LNCAP (cell line): ENCODE data around the gene TMEM69.

ENCODE experiments used
- TF ChIP-seq, protein P1 (sequence below): fragments of 450-650 bp; IDR thresholded peaks from 2 replicates; pipeline ENCODE4 v1.5.1; 2017; ENCODE audit warnings: mild to moderate bottlenecking

TMEM69 gene

DNA sequence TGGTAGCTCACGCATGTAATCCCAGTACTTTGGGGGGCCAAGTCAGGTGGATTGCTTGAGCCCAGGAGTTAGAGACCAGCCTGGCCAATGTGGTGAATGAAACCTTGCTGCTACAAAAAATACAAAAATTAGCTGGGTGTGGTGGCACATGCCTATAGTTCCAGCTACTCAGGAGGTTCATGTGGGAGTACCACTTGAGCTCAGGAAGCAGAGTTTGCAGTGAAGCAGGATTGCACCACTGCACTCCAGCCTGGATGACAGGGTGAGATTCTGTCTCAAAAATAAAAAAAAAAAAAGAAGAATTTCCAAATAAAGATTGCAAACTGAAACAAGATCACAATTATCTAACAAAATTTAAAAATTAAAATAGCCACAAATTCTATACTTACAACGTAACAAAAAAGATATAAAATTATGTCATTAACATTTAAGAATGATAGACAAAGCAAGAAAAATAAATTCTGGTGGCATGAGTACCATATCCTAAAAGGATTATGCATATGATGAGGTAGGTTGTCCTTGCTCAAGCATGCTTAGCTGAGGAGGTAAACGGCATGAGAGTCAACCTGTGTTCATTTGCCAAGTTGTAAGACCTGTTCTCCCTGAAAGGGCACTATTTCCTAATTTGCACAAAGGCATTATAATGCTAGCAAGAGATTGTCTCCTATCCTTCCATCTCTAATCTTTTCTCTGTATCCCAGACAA lies 42.2 kb downstream of the TMEM69 start:
- TF ChIP-seq, protein P1, sequence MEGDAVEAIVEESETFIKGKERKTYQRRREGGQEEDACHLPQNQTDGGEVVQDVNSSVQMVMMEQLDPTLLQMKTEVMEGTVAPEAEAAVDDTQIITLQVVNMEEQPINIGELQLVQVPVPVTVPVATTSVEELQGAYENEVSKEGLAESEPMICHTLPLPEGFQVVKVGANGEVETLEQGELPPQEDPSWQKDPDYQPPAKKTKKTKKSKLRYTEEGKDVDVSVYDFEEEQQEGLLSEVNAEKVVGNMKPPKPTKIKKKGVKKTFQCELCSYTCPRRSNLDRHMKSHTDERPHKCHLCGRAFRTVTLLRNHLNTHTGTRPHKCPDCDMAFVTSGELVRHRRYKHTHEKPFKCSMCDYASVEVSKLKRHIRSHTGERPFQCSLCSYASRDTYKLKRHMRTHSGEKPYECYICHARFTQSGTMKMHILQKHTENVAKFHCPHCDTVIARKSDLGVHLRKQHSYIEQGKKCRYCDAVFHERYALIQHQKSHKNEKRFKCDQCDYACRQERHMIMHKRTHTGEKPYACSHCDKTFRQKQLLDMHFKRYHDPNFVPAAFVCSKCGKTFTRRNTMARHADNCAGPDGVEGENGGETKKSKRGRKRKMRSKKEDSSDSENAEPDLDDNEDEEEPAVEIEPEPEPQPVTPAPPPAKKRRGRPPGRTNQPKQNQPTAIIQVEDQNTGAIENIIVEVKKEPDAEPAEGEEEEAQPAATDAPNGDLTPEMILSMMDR, result no peak

DNA sequence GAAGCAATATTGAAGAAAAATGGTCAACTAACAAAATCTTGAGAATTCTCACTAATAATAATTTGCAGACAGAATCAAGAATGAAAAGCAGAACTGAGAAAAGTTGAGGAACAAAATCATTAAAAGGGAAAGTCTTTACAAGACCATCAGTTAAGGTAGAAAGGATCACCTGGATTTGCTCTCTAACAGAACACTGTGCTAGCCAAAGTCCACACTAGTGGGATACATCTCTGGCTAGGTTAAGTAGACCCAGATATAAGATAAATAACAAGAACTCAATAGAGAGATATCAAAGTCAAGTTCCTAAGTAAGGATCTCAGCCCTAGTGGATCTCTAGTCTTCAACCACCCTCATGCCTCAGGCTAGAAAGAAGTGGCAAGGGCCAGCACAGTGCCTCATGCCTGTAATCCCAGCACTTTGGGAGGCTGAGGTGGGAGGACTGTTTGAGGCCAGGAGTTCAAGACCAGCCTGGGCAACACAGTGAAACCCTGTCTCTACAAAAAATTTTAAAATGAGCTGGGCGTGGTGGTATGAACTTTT lies 42.9 kb downstream of the TMEM69 start:
- TF ChIP-seq, protein P1, result no peak

DNA sequence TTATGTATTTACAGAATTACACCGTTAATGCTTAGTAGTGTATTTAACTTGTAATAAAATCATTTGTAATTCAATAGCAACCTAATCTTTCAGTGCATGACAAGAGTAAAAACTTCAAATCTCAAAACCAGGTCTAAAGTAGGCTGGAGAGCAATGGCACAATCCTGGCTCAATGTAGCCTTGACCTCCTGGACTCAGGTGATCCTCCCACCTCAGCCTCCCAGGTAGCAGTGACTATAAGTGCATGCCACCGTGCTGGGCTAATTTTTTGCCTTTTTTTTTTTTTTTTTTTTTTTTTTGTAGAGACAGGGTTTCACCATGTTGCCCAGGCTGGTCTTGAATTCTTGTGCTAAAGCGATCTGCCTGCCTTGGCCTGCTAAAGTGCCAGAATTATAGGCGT lies 51.2 kb downstream of the TMEM69 start:
- TF ChIP-seq, protein P1, result no peak
